ENCODE data around the gene GPR84. TPM values are rescaled to one million over a fixed set of nuclear protein-coding genes. Genes with fewer than 3 reads are reported as not detected.

Gene GPR84
- total and polyA plus RNA-seq, 2 of the 13 experiments (the other 11 are each of a cell fraction or from before 2014, with no cell fraction given): not detected

DNA sequence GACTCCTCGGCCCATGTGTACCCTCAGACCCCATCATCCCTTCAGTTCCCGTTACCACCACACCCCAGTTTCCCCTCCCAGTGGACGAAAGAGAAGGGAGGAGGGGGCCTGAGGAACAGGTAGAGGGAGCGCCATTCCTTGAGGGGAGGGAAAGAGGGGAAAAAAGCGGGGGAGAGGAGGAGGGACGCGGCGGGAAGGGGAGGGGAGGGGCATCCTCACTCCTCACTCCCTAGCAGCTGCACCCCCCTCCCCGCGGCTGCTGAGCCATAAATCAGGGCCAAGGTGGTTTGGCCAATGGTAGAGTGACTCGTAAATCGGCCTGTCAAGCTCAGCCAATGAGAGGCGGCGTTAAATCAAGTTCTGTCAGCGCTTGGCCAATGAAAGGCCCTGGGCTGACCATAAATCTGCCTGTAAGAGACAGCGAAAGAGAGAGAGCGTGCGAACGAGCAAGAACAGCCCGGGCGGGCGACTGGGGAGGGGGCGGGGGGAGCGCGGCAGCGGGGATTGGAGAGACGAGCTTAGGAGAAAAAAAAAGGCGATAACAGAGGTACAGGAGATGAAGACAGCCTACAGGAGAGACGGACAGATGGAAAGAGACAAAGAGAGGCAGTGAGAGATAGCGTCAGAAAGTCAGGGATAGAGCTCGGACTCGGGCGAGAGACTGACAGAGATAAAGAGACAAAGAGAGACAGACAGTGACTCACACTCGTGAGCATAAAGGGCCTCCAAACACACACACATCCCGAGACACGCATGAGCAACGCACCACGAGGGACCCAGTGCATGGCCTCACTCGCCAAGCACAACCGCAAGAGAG, 5.1 kb downstream of the GPR84 start (continued):
- TF ChIP-seq HNF1A (IDR thresholded peaks at IDR 0.05; ENCODE audit: low read depth) (no peak), HNF1A (CRISPR knock-in tag; IDR thresholded peaks at IDR 0.05; ENCODE audit: borderline replicate concordance) (0 out of 2 replicates have a peak, but pooled peaks have one; percentile 27), TBL1XR1 (IDR thresholded peaks at IDR 0.05; ENCODE audit: borderline replicate concordance, low read length, partially characterized antibody) (no peak), ZNF766 (CRISPR knock-in tag; IDR thresholded peaks at IDR 0.05; ENCODE audit: borderline replicate concordance) (no peak), GTF3A (CRISPR knock-in tag; conservative IDR thresholded peaks at IDR 0.05) (no peak), ZNF101 (CRISPR knock-in tag; IDR thresholded peaks at IDR 0.05; ENCODE audit: borderline replicate concordance, low read depth) (no peak), ADNP (CRISPR knock-in tag; IDR thresholded peaks at IDR 0.05) (no peak), ZBTB42 (CRISPR knock-in tag; IDR thresholded peaks at IDR 0.05) (no peak), CHD4 (IDR thresholded peaks at IDR 0.05; ENCODE audit: borderline replicate concordance, low read length) (no peak), ZNF574 (CRISPR knock-in tag; IDR thresholded peaks at IDR 0.05) (peak; percentile 22; the same call in 1 of the 2 replicates), ZNF891 (CRISPR knock-in tag; IDR thresholded peaks at IDR 0.05) (no peak), ZNF615 (CRISPR knock-in tag; IDR thresholded peaks at IDR 0.05; ENCODE audit: borderline replicate concordance) (no peak)
- TF ChIP-seq, protein P1, sequence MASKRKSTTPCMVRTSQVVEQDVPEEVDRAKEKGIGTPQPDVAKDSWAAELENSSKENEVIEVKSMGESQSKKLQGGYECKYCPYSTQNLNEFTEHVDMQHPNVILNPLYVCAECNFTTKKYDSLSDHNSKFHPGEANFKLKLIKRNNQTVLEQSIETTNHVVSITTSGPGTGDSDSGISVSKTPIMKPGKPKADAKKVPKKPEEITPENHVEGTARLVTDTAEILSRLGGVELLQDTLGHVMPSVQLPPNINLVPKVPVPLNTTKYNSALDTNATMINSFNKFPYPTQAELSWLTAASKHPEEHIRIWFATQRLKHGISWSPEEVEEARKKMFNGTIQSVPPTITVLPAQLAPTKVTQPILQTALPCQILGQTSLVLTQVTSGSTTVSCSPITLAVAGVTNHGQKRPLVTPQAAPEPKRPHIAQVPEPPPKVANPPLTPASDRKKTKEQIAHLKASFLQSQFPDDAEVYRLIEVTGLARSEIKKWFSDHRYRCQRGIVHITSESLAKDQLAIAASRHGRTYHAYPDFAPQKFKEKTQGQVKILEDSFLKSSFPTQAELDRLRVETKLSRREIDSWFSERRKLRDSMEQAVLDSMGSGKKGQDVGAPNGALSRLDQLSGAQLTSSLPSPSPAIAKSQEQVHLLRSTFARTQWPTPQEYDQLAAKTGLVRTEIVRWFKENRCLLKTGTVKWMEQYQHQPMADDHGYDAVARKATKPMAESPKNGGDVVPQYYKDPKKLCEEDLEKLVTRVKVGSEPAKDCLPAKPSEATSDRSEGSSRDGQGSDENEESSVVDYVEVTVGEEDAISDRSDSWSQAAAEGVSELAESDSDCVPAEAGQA (IDR thresholded peaks at IDR 0.05; ENCODE audit: low read depth): no peak
- TF ChIP-seq, protein P1 (CRISPR knock-in tag; IDR thresholded peaks at IDR 0.05; ENCODE audit: borderline replicate concordance): no peak
